Esophagus squamous epithelium (tissue), 5 donors: ENCODE data around the gene MORC4. TPM values are rescaled to one million over a fixed set of nuclear protein-coding genes. Genes with fewer than 3 reads are reported as not detected.

ENCODE experiments used
- DNase-seq: peaks from one replicate; lab custom pipeline; 2025; lab: John Stamatoyannopoulos, UW
- H3K27ac ChIP-seq, 4 donors: fragments of 200-600 bp; sonication (generic); one replicate each; pipeline ENCODE4 v1.5.1; 2016 to 2019; ENCODE audit warnings: mild to moderate bottlenecking in 1 of 4
- H3K27me3 ChIP-seq, 4 donors: fragments of 200-600 bp; sonication (generic); 1 replicate in 3 of 4; 2 replicates in 1 of 4; pipeline versions ENCODE4 v1.5.1 to v1.6.0; 2017 to 2021; ENCODE audit warnings: antibody characterized with exemption in 1 of 4
- H3K36me3 ChIP-seq, 3 donors: fragments of 200-600 bp; sonication (generic); one replicate each; pipeline ENCODE4 v1.5.1; 2016 to 2019
- H3K4me1 ChIP-seq, 3 donors: fragments of 200-600 bp; sonication (generic); one replicate each; pipeline ENCODE4 v1.5.1; 2017 to 2019
- H3K4me3 ChIP-seq, 4 donors: fragments of 200-600 bp; sonication (generic); 1 replicate in 3 of 4; 2 replicates in 1 of 4; pipeline ENCODE4 v1.5.1; 2016 to 2019; ENCODE audit warnings: mild to moderate bottlenecking in 2 of 4, moderate library complexity in 1 of 4
- H3K9me3 ChIP-seq, 3 donors: fragments of 200-600 bp; sonication (generic); one replicate each; pipeline ENCODE4 v1.5.1; 2016 to 2019
- CTCF ChIP-seq, 6 experiments: fragments of 450-650 bp in 4 of 6; fragments of 200-600 bp in 2 of 6; sonication (generic) in 2 of 6; IDR thresholded peaks; one replicate each; pipeline ENCODE4 v1.5.1; 2016 to 2019; ENCODE audit warnings: antibody characterized with exemption in 6 of 6, mild to moderate bottlenecking in 4 of 6, moderate library complexity in 4 of 6
- POLR2A ChIP-seq, 4 donors: fragments of 450-650 bp; IDR thresholded peaks; one replicate each; pipeline ENCODE4 v1.6.1; 2017; ENCODE audit warnings: antibody characterized with exemption in 4 of 4, mild to moderate bottlenecking in 4 of 4, moderate library complexity in 3 of 4
- WGBS, 2 donors: methylation state at CpG; one replicate each; pipeline ENCODE4 v1.1.5; 2018; 5-methylcytosine and 5-hydroxymethylcytosine counted together
- intact Hi-C: fragments of 100-400 bp; cut with DNase I; formaldehyde crosslinking; loops from one replicate; pipeline ENCODE4 v1.15.0; 2022
- total RNA-seq, 4 donors: library from RNA; depleted of rRNA; stranded (reverse); fragments of >200 nt; gene quantifications; one replicate each; pipeline ENCODE4 v1.1.0, GENCODE V29; 2016
- donor health status: DM: yes; HTN: yes; CAD: no.

Gene MORC4
- total RNA-seq, 4 donors from 2014 or later = 12.5 to 22.6 (median 17.2) TPM

- Histone ChIP-seq H3K9me3 (no peaks in the 10 kb centered on the region), H3K27me3 (no peaks in the 10 kb centered on the region), H3K27ac (no peak overlapping the region), H3K4me1 (no peaks in the 10 kb centered on the region), H3K36me3 (peaks cover 0 to 33% (median 0%) of the 10 kb centered on the region in 3 donors), H3K4me3 (no peak overlapping the region)
- intact Hi-C loops = no loop called here
- no peak for TF ChIP-seq CTCF (IDR thresholded peaks at IDR 0.05)
- TF ChIP-seq POLR2A (IDR thresholded peaks at IDR 0.05) = no peak
- 31 to 75% methylated on average over 1 of the region's 1 CpG for WGBS, 2 donors
- no peak for DNase-seq
Observed at GRCh38 chrX:106964290-106964689, 35.7 kb downstream of the MORC4 start.

- intact Hi-C loops = no loop called here
Observed at GRCh38 chrX:106963111-106963510, 36.9 kb downstream of the MORC4 start.

DNA sequence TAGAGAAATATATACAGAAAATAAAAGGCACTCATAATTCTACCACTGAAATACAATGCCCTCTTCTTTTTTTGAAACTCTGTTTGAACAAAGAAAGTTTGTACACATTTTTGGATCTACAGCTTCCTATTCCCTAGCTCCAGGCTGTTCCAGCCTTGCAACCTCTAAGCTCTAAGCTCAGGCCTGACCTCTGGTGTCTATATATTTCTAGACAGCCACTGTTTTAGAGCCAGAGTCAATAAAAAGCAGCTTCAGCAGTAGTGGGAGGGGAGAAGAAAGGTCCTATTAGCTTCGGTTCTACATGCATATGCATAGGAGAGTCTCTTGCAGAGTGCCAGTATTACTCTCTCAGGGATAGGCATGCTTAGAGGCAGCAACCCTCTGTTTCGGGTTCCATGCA, 40.1 kb downstream of the MORC4 start:
- H3K4me3 ChIP-seq = no peak overlapping the region
- no peaks in the 10 kb centered on the region for H3K4me1 ChIP-seq
- WGBS, 2 donors = 60% methylated on average over 1 of the region's 2 CpGs; no CpG with 5 or more reads in 1 of the 2 donors
- peaks cover 0 to 42% (median 0%) of the 10 kb centered on the region in 3 donors for H3K36me3 ChIP-seq
- no peak for DNase-seq
- intact Hi-C loops = no loop called here
- TF ChIP-seq POLR2A (IDR thresholded peaks at IDR 0.05) = no peak
- no peak for TF ChIP-seq CTCF (IDR thresholded peaks at IDR 0.05)
- H3K27me3 ChIP-seq = no peaks in the 10 kb centered on the region
- no peak overlapping the region for H3K27ac ChIP-seq
- no peaks in the 10 kb centered on the region for H3K9me3 ChIP-seq

More at GRCh38 chrX:106963111-106963510, 36.9 kb downstream of the MORC4 start:
- H3K27me3 ChIP-seq = no peaks in the 10 kb centered on the region
- no peaks in the 10 kb centered on the region for H3K4me1 ChIP-seq
- no peak for DNase-seq
- TF ChIP-seq POLR2A (IDR thresholded peaks at IDR 0.05) (no peak), CTCF (IDR thresholded peaks at IDR 0.05) (no peak)
- H3K4me3 ChIP-seq = no peak overlapping the region
- H3K27ac ChIP-seq = no peak overlapping the region
- no peaks in the 10 kb centered on the region for H3K9me3 ChIP-seq
- peaks cover 0 to 33% (median 0%) of the 10 kb centered on the region in 3 donors for H3K36me3 ChIP-seq

DNA sequence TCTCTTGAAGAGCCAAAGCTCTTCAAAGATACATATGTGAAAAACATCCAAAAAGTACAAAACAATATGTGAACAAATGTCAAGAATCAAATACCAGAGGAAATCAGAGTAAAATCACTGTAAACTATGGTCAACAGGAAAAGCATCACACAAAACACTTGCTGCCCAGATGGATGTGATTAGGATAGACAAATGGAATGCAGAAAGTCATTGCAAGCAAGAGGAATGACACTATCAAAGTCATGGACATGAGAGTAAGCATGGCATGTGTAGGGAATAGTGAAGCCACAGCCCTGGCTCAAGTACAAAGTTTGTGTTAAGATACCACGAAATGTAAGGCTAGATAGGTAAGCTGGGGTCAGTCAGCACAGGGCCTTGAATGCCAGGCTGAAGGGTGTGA, 42.2 kb downstream of the MORC4 start:
- Histone ChIP-seq H3K27ac (no peak overlapping the region), H3K4me3 (no peak overlapping the region), H3K27me3 (no peaks in the 10 kb centered on the region), H3K9me3 (no peaks in the 10 kb centered on the region), H3K4me1 (no peaks in the 10 kb centered on the region), H3K36me3 (peaks cover 0 to 57% (median 0%) of the 10 kb centered on the region in 3 donors)
- DNase-seq = no peak
- WGBS, 2 donors = 52 to 83% methylated on average over 1 of the region's 1 CpG
- TF ChIP-seq CTCF (IDR thresholded peaks at IDR 0.05) = no peak
- TF ChIP-seq POLR2A (IDR thresholded peaks at IDR 0.05) = no peak
- intact Hi-C loops = no loop called here

DNA sequence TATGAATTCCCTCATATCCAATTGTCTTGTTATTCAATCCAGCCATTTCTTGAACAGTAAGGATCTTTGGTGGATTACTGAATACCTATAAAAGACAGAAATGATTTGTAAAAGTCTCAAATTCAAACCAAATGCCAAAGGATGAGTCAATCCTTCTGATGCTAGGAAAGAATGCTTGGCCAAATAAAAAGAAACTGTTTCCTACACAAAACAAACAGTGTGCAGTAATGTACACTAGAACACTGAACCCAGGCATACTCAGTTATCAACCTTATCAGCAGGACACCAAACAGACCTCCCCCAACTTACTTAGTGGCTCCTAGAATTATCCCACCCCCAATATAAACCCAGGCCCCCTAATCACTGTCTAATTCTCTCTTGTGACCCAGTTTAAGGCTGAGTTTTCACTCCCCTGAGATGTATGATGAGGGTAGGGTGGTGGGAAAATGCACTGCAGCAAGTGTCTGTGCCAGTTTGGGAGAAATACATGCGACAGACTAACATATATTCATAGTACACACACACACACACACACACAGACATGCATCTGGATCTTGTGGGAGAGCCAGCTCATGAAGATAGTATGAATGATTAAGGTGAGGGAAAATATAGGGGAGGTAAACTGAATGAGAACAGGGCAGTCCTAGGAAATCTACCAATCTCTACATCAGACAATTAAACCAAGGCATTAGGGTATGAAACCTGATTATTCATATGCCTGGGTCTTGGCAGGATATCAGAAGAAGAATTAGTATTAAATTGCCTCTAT, 44.8 kb downstream of the MORC4 start:
- no peak for DNase-seq
- Histone ChIP-seq H3K9me3 (no peaks in the 10 kb centered on the region), H3K27ac (no peak overlapping the region), H3K36me3 (peaks cover 0 to 37% (median 0%) of the 10 kb centered on the region in 3 donors), H3K4me3 (no peak overlapping the region), H3K4me1 (no peaks in the 10 kb centered on the region), H3K27me3 (no peaks in the 10 kb centered on the region)
- WGBS, 2 donors = 60 to 83% methylated on average over 1 of the region's 1 CpG
- intact Hi-C loops = no loop called here
- no peak for TF ChIP-seq CTCF (IDR thresholded peaks at IDR 0.05)
- TF ChIP-seq POLR2A (IDR thresholded peaks at IDR 0.05) = no peak
